ENCODE measurements around the gene BMPR1B.
"Not testable (repeated sequence)": the region's sequence is repeated elsewhere in the genome, so short reads cannot be mapped to it uniquely, and the experiment has no call there.

Gene BMPR1B

DNA sequence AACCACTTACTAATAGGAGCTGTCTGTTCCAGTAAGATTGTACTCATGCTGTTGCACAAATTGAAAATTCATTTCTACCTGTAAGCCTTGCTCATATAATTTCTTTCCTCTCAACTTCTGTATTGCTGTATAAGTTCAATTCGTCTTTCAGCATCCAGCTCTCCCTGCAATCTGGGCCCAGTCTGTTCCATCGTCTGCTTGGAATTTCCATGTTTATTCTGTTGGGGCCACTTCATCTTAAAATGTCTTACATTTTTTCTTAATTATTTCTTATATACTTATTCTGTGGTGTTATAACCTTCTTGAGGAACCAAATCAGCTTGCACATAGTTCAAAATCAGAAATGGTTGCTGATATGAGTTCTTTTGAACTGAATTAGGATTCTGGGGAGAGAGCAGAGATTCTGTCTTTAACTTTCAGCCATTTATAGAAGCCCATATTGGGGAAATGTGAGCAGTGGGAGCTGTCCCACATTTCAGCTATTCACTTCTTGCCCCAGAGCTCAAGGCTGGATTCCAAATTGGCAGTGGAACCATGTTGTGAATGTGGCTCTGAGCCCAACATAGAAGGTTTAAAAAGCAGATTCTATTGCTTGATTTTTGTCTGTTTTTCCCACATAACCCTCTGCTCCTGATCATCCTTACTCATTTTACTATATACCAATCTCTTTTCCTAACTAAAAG, 291.9 kb downstream of the BMPR1B start:
- Histone ChIP-seq H3K36me3 (ENCODE audit: control insufficient read depth in 2 of 2, insufficient read depth in 2 of 2, low read length in 2 of 2) (no peaks in the 10 kb centered on the region), H3K27me3 (ENCODE audit: control insufficient read depth in 1 of 2, insufficient read depth in 2 of 2, low read length in 2 of 2) (no peaks in the 10 kb centered on the region), H3K9ac (ENCODE audit: low read length in 2 of 2) (no peak overlapping the region), H3K9me3 (ENCODE audit: control insufficient read depth in 2 of 2, low read length in 2 of 2) (no peaks in the 10 kb centered on the region), H3K4me3 (ENCODE audit: low read length in 2 of 2) (no peak overlapping the region), H3K4me1 (ENCODE audit: control insufficient read depth, insufficient read depth, low read length) (no peaks in the 10 kb centered on the region), H3K27ac (ENCODE audit: low read length) (no peak overlapping the region)

DNA sequence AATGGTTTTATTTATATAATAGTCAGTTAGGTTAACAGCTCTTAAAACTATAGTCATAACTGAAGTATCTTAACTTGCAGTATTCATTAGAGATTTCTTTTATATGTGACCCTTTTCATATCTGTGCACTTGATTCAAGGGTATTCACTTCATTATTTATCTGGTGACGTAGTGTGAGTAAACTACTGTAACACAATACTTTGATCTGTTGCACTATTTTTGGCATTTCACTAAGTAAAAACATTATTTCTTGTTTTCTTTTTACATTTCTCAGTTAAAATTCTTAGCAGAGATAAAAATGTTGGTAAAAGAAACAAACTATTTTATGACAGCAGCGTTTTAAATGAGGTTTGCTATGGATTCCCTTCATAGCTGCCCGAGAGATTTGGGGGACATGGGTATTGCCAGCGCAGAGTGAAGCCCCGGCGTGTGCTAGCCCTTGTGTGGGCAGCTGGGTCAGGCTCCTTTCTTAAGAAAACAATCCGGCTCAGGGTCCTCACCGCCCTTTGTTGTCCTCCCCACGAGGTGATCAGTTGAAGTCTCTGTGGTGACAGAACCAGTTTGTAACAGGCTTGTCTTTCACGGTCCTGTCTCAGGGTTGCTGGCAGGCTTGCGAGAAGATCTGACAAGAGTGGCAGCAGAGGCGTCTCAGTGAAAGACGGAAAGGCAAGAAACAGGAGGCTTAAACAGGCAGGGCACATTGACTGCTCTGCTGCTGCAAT, 293.4 kb downstream of the BMPR1B start:
- H3K27me3 ChIP-seq (ENCODE audit: control insufficient read depth in 1 of 2, insufficient read depth in 2 of 2, low read length in 2 of 2), result no peaks in the 10 kb centered on the region
- no peaks in the 10 kb centered on the region for H3K36me3 ChIP-seq (ENCODE audit: control insufficient read depth in 2 of 2, insufficient read depth in 2 of 2, low read length in 2 of 2)
- H3K9ac ChIP-seq (ENCODE audit: low read length in 2 of 2), result no peak overlapping the region
- no peak overlapping the region for H3K27ac ChIP-seq (ENCODE audit: low read length)
- no peaks in the 10 kb centered on the region for H3K4me1 ChIP-seq (ENCODE audit: control insufficient read depth, insufficient read depth, low read length)
- no peak overlapping the region for H3K4me3 ChIP-seq (ENCODE audit: low read length in 2 of 2)
- H3K9me3 ChIP-seq (ENCODE audit: control insufficient read depth in 2 of 2, low read length in 2 of 2), result no peaks in the 10 kb centered on the region

DNA sequence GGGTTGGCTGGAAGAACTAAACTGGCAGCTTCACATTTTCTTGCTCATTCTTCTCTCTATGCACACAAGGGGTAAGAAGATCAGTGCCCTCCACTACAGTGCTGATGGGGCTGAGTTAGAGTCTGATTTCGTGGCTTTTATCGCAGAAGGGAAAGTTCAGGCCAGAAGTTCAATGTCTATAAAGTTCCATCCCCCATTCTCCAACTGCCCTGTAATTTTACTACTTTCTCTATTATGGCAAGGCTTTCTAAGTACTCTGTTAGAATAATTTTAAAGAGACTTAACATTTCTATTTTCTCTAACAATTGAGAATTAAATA, 293.9 kb downstream of the BMPR1B start:
- no peaks in the 10 kb centered on the region for H3K9me3 ChIP-seq (ENCODE audit: control insufficient read depth in 2 of 2, low read length in 2 of 2)
- no peaks in the 10 kb centered on the region for H3K27me3 ChIP-seq (ENCODE audit: control insufficient read depth in 1 of 2, insufficient read depth in 2 of 2, low read length in 2 of 2)
- H3K27ac ChIP-seq (ENCODE audit: low read length), result no peak overlapping the region
- no peak overlapping the region for H3K4me3 ChIP-seq (ENCODE audit: low read length in 2 of 2)
- H3K4me1 ChIP-seq (ENCODE audit: control insufficient read depth, insufficient read depth, low read length), result no peaks in the 10 kb centered on the region
- H3K9ac ChIP-seq (ENCODE audit: low read length in 2 of 2), result no peak overlapping the region
- H3K36me3 ChIP-seq (ENCODE audit: control insufficient read depth in 2 of 2, insufficient read depth in 2 of 2, low read length in 2 of 2), result no peaks in the 10 kb centered on the region

DNA sequence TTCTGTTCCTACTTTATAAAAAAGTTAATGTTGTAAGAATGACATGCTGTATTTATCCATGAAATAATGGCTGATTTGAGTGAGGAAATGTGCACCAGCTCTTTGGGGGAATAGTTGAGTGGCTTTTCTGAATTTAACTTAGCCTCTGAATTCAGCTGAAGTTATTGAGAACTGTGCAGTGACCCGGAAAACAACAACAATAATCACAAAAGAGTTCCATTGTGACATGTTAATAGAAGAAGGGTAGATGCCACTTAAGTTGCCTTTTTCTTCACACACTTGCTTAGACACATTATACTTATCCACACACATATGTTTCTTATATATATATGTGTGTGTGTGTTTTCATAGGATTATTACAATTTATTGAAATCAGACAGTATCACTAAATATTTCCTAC, 301.2 kb downstream of the BMPR1B start:
- H3K27ac ChIP-seq (ENCODE audit: low read length), result no peak overlapping the region
- no peaks in the 10 kb centered on the region for H3K27me3 ChIP-seq (ENCODE audit: control insufficient read depth in 1 of 2, insufficient read depth in 2 of 2, low read length in 2 of 2)
- no peak overlapping the region for H3K9ac ChIP-seq (ENCODE audit: low read length in 2 of 2)
- no peaks in the 10 kb centered on the region for H3K36me3 ChIP-seq (ENCODE audit: control insufficient read depth in 2 of 2, insufficient read depth in 2 of 2, low read length in 2 of 2)
- H3K9me3 ChIP-seq (ENCODE audit: control insufficient read depth in 2 of 2, low read length in 2 of 2), result no peaks in the 10 kb centered on the region
- H3K4me1 ChIP-seq (ENCODE audit: control insufficient read depth, insufficient read depth, low read length), result no peaks in the 10 kb centered on the region
- no peak overlapping the region for H3K4me3 ChIP-seq (ENCODE audit: low read length in 2 of 2)

DNA sequence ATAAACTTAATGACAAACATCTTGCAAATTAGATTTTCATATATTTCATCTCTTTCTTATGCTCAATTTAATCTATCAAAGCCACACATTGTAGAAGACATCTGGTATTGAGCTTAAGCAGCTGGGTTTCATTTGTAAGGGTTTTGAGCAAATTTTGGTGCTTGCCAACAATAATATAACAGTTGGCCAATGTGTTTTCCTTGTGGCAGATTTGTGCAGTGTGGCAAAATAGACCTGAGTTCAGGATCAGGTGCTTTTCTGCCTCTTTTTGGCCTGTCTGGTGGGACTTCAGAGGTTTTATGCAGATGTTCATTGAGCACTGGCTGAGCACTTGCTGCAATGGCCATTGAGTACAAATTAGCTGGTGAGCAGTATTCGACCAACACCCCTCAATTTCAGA, 301.9 kb downstream of the BMPR1B start:
- Histone ChIP-seq H3K9ac (ENCODE audit: low read length in 2 of 2) (no peak overlapping the region), H3K36me3 (ENCODE audit: control insufficient read depth in 2 of 2, insufficient read depth in 2 of 2, low read length in 2 of 2) (no peaks in the 10 kb centered on the region), H3K4me3 (ENCODE audit: low read length in 2 of 2) (no peak overlapping the region), H3K9me3 (ENCODE audit: control insufficient read depth in 2 of 2, low read length in 2 of 2) (no peaks in the 10 kb centered on the region), H3K27me3 (ENCODE audit: control insufficient read depth in 1 of 2, insufficient read depth in 2 of 2, low read length in 2 of 2) (no peaks in the 10 kb centered on the region), H3K27ac (ENCODE audit: low read length) (no peak overlapping the region), H3K4me1 (ENCODE audit: control insufficient read depth, insufficient read depth, low read length) (no peaks in the 10 kb centered on the region)

DNA sequence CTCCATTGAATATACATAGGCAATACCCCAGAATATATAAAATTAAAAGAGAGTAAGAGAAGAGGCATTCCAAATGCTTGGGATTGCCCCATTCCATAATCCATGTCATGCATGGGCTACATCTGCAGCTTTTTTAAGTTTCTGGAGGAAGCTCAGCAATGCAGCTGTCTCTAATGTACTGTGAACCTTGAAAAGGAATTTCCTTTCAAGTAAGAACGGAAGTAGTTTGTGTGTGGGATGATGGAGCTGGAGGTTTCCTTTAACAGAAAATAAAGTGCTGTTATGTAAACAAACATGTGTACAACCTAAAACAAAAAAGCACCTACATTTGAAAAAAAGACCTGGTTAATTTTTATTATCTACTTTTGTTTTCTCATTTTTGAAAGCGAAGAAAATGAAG, 303.5 kb downstream of the BMPR1B start:
- Histone ChIP-seq H3K9ac (ENCODE audit: low read length in 2 of 2) (no peak overlapping the region), H3K9me3 (ENCODE audit: control insufficient read depth in 2 of 2, low read length in 2 of 2) (no peaks in the 10 kb centered on the region), H3K27me3 (ENCODE audit: control insufficient read depth in 1 of 2, insufficient read depth in 2 of 2, low read length in 2 of 2) (no peaks in the 10 kb centered on the region), H3K4me1 (ENCODE audit: control insufficient read depth, insufficient read depth, low read length) (peaks cover 5% of the 10 kb centered on the region), H3K36me3 (ENCODE audit: control insufficient read depth in 2 of 2, insufficient read depth in 2 of 2, low read length in 2 of 2) (no peaks in the 10 kb centered on the region), H3K4me3 (ENCODE audit: low read length in 2 of 2) (no peak overlapping the region), H3K27ac (ENCODE audit: low read length) (no peak overlapping the region)

DNA sequence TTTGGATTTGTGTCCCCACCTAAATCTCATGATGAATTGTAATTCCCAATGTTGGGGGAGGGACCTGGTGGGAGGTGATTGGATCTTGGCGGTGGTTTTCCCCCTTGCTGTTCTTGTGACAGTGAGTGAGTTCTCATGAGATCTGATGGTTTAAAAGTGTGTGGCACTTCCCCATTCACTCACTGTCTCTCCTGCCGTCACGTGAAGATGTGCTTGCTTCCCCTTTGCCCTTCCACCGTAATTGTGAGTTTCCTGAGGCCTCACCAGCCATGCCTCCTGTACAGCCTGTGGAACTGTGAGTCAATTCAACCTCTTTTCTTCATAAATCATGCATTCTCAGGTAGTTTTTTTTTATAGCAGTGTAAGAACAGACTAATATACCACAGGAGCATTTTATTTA, 304.0 kb downstream of the BMPR1B start:
- H3K36me3 ChIP-seq (ENCODE audit: control insufficient read depth in 2 of 2, insufficient read depth in 2 of 2, low read length in 2 of 2); H3K4me1 ChIP-seq (ENCODE audit: control insufficient read depth, insufficient read depth, low read length); H3K4me3 ChIP-seq (ENCODE audit: low read length in 2 of 2); H3K27me3 ChIP-seq (ENCODE audit: control insufficient read depth in 1 of 2, insufficient read depth in 2 of 2, low read length in 2 of 2); H3K9me3 ChIP-seq (ENCODE audit: control insufficient read depth in 2 of 2, low read length in 2 of 2); H3K9ac ChIP-seq (ENCODE audit: low read length in 2 of 2); H3K27ac ChIP-seq (ENCODE audit: low read length): not testable (repeated sequence)

DNA sequence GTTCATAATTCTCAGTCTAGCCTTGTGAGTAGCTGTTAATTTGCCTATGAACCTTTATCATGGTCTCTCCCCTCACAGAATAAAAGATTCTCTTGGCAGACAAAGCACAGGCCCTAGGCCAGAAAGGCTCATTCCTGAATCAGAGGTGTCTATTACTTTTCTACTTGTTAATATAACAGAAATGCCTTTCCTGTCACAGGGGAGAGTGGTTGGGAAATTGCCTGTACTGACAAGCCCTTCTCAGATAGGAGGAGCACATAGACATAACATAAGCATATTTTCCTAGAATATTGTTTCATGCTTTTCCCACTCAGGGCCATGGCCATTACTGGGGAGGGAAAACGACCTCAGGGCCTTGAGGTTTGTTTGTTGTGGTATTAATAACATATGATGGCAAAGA, 308.3 kb downstream of the BMPR1B start:
- peak overlapping the region in 1 of 2 donors; percentile 17 for H3K4me3 ChIP-seq (ENCODE audit: low read length in 2 of 2)
- no peak overlapping the region for H3K27ac ChIP-seq (ENCODE audit: low read length)
- no peaks in the 10 kb centered on the region for H3K9me3 ChIP-seq (ENCODE audit: control insufficient read depth in 2 of 2, low read length in 2 of 2)
- H3K4me1 ChIP-seq (ENCODE audit: control insufficient read depth, insufficient read depth, low read length), result peaks cover 6% of the 10 kb centered on the region
- H3K9ac ChIP-seq (ENCODE audit: low read length in 2 of 2), result no peak overlapping the region
- no peaks in the 10 kb centered on the region for H3K27me3 ChIP-seq (ENCODE audit: control insufficient read depth in 1 of 2, insufficient read depth in 2 of 2, low read length in 2 of 2)
- H3K36me3 ChIP-seq (ENCODE audit: control insufficient read depth in 2 of 2, insufficient read depth in 2 of 2, low read length in 2 of 2), result no peaks in the 10 kb centered on the region

DNA sequence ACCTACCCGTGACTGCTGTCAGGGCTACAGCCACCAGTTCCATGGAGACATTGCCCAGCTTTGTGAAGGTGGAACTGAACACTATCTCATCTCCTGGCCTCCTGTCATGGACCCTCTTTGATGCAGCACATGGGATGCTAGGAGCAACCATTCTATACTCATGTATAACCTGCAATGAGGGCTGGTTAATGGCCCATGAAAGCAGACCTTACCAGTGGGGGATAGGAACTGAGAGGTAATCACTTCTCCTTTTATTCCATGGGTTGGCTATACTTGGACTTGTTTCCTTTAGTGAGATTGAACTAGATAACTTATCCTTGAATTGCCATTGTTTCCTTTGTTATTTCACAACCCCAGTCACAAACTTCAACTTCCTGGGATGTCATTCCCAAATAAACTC, 310.6 kb downstream of the BMPR1B start:
- no peaks in the 10 kb centered on the region for H3K9me3 ChIP-seq (ENCODE audit: control insufficient read depth in 2 of 2, low read length in 2 of 2)
- no peak overlapping the region for H3K27ac ChIP-seq (ENCODE audit: low read length)
- H3K4me3 ChIP-seq (ENCODE audit: low read length in 2 of 2), result no peak overlapping the region
- no peaks in the 10 kb centered on the region for H3K36me3 ChIP-seq (ENCODE audit: control insufficient read depth in 2 of 2, insufficient read depth in 2 of 2, low read length in 2 of 2)
- H3K27me3 ChIP-seq (ENCODE audit: control insufficient read depth in 1 of 2, insufficient read depth in 2 of 2, low read length in 2 of 2), result no peaks in the 10 kb centered on the region
- no peak overlapping the region for H3K9ac ChIP-seq (ENCODE audit: low read length in 2 of 2)
- peaks cover 6% of the 10 kb centered on the region for H3K4me1 ChIP-seq (ENCODE audit: control insufficient read depth, insufficient read depth, low read length)

DNA sequence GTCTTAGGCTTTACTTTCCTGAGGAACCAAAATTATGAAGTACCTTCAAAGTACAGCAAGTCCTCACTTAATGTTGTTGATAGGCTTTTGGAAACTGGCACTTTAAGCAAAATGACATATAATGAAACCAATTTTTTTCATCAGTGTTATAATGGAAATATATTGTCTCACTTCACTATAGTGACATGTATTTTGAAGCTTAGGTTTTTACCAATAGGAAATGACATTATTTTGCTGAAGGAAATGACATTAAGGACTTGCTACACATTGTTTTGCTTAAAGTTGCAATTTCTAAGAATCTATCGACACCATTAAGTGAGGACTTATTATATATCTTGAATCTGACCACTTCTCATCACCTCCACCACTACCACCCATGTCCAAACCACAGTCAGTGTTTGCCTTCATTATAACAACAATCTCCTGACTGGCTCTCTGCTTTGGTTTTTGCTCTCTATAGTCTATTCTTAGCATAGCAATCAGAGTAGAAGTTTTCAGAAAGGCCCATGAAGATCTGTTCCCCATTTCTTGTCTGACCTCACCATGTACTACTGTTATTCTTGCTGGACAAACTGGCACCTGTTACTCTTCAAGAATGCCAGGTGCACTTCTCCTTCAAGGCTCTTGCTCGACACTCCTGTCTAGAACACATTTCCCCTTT, 311.2 kb downstream of the BMPR1B start:
- Histone ChIP-seq H3K27me3 (ENCODE audit: control insufficient read depth in 1 of 2, insufficient read depth in 2 of 2, low read length in 2 of 2) (no peaks in the 10 kb centered on the region), H3K9ac (ENCODE audit: low read length in 2 of 2) (no peak overlapping the region), H3K9me3 (ENCODE audit: control insufficient read depth in 2 of 2, low read length in 2 of 2) (no peaks in the 10 kb centered on the region), H3K36me3 (ENCODE audit: control insufficient read depth in 2 of 2, insufficient read depth in 2 of 2, low read length in 2 of 2) (no peaks in the 10 kb centered on the region), H3K4me1 (ENCODE audit: control insufficient read depth, insufficient read depth, low read length) (peaks cover 6% of the 10 kb centered on the region), H3K4me3 (ENCODE audit: low read length in 2 of 2) (no peak overlapping the region), H3K27ac (ENCODE audit: low read length) (no peak overlapping the region)

DNA sequence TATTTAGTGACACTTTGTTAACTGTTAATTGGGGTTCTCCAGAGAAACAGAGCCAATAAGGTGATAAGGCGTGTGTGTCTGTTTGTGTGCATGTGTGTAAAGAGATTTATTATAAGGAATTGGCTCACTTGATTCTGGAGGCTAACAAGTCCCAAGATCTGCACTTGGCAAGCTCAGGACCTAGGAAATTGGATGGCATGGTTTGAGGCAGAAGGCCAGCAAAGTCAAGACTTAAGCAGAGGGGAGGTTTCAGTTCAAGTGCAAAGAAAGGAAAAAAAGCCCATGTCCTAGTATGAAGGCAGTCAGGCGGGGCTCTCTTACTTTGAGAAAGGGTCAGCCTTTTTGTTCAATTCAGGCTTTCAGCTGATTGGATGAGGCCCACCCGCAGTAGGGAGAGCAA, 314.1 kb downstream of the BMPR1B start:
- Histone ChIP-seq H3K36me3 (ENCODE audit: control insufficient read depth in 2 of 2, insufficient read depth in 2 of 2, low read length in 2 of 2) (no peaks in the 10 kb centered on the region), H3K4me3 (ENCODE audit: low read length in 2 of 2) (no peak overlapping the region), H3K27ac (ENCODE audit: low read length) (no peak overlapping the region), H3K27me3 (ENCODE audit: control insufficient read depth in 1 of 2, insufficient read depth in 2 of 2, low read length in 2 of 2) (no peaks in the 10 kb centered on the region), H3K4me1 (ENCODE audit: control insufficient read depth, insufficient read depth, low read length) (no peaks in the 10 kb centered on the region), H3K9ac (ENCODE audit: low read length in 2 of 2) (no peak overlapping the region), H3K9me3 (ENCODE audit: control insufficient read depth in 2 of 2, low read length in 2 of 2) (no peaks in the 10 kb centered on the region)
